ENCODE measurements around the gene TLR4.

- TF ChIP-seq CTCF (conservative IDR thresholded peaks at IDR 0.05; ENCODE audit: low read depth in 2 of 2) (no peak), REST (IDR thresholded peaks at IDR 0.05; ENCODE audit: unreplicated experiment) (no peak), CREB1 (CRISPR knock-in tag; IDR thresholded peaks at IDR 0.05; ENCODE audit: low read depth) (no peak), POLR2AphosphoS5 (IDR thresholded peaks at IDR 0.05; ENCODE audit: low read depth) (no peak), EZH2phosphoT487 (IDR thresholded peaks at IDR 0.05; ENCODE audit: unreplicated experiment) (no peak), EZH2 (IDR thresholded peaks at IDR 0.05; ENCODE audit: low read depth, unreplicated experiment) (no peak), ZNF462 (CRISPR knock-in tag; IDR thresholded peaks at IDR 0.05) (no peak), NANOG (IDR thresholded peaks at IDR 0.05; ENCODE audit: borderline replicate concordance) (no peak)
These were observed 14.5 kb downstream of the TLR4 start for GRCh38 chr9:117718701-117719100.

All from GM23338 (cell line).